ENCODE results near the gene GRIK3. TPM values are rescaled to one million over a fixed set of nuclear protein-coding genes. Genes with fewer than 3 reads are reported as not detected.

Gene GRIK3
- total RNA-seq, 2 experiments from 2014 or later = not detected

- POLR2A ChIA-PET = no interaction called here
- peaks cover 2% of the 10 kb centered on the region for H3K27me3 Mint-ChIP-seq
- H3K4me3 Mint-ChIP-seq = no peak overlapping the region
- intact Hi-C loops (cut with DNase I, micrococcal nuclease) = no loop called here
- H3K36me3 Mint-ChIP-seq (ENCODE audit: low read depth) = no peaks in the 10 kb centered on the region
- ATAC-seq (no peak), DNase-seq (no peak)
- H3K27ac Mint-ChIP-seq = no peak overlapping the region
- CTCF ChIA-PET = interaction anchor here (0.6 kb wide), 1 partner anchor 17 kb away, joined by 3 read pairs; no protein-coding TSS in a partner anchor
- no peaks in the 10 kb centered on the region for H3K9me3 Mint-ChIP-seq (ENCODE audit: low read depth)
- H3K4me1 Mint-ChIP-seq = no peaks in the 10 kb centered on the region
These were observed 239.9 kb downstream of the GRIK3 start for GRCh38 chr1:36794460-36794859.

DNA sequence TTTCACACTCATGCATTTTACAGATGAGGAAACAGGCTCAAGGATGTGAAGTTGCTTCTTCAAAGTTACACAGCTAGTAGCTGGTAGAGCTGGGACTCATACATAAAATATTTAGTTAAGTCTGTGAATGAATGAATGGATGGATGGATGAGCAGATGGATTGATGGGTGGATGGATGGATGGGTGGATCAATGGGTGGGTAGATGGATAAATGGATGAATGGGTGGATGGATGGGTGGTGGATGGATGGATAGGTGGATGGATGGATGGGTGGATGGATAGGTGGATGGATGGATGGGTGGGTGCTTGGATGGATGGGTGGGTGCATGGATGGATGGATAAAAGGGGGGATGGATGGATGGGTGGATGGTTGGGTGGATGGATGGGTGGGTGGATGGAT is 240.9 kb downstream of the GRIK3 start:
- Mint-ChIP-seq H3K4me1 (no peaks in the 10 kb centered on the region), H3K27ac (no peak overlapping the region), H3K27me3 (peaks cover 3% of the 10 kb centered on the region), H3K9me3 (ENCODE audit: low read depth) (no peaks in the 10 kb centered on the region), H3K36me3 (ENCODE audit: low read depth) (no peaks in the 10 kb centered on the region), H3K4me3 (no peak overlapping the region)
- no peak for DNase-seq
- intact Hi-C loops (cut with DNase I, micrococcal nuclease) = no loop called here
- no peak for ATAC-seq
- ChIA-PET CTCF (no interaction called here), POLR2A (no interaction called here)

DNA sequence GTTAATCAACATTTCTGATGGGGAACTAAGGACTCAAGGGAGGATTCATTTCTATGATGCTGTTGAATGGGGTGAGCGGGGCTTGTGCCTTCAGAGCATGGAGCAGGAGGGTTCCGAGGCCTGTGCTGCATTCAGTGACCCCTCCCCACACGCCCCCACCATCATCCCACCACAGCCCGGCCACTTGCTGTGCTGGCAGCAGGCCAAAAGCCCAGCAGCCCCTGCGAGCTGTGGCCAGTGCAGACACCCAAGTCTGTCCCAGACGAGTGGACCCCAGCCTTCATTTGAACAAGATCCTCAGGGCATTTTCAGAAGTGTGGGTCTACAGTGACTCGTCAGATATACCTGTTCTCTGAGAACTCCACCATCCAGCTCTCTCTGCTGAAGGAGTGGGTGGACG is 242.0 kb downstream of the GRIK3 start:
- intact Hi-C loops (cut with DNase I, micrococcal nuclease) = no loop called here
- Mint-ChIP-seq H3K9me3 (ENCODE audit: low read depth) (no peaks in the 10 kb centered on the region), H3K4me3 (no peak overlapping the region), H3K27me3 (peaks cover 6% of the 10 kb centered on the region), H3K27ac (no peak overlapping the region), H3K36me3 (ENCODE audit: low read depth) (no peaks in the 10 kb centered on the region), H3K4me1 (no peaks in the 10 kb centered on the region)
- ATAC-seq (no peak), DNase-seq (no peak)
- POLR2A ChIA-PET = no interaction called here
- CTCF ChIA-PET = no interaction called here

- intact Hi-C loops (cut with DNase I, micrococcal nuclease) = no loop called here
- POLR2A ChIA-PET = no interaction called here
- H3K4me3 Mint-ChIP-seq = no peak overlapping the region
- no peak for DNase-seq
- H3K27ac Mint-ChIP-seq = no peak overlapping the region
- ATAC-seq = no peak
- H3K36me3 Mint-ChIP-seq (ENCODE audit: low read depth) = no peaks in the 10 kb centered on the region
- no peaks in the 10 kb centered on the region for H3K4me1 Mint-ChIP-seq
- peaks cover 8% of the 10 kb centered on the region for H3K27me3 Mint-ChIP-seq
- H3K9me3 Mint-ChIP-seq (ENCODE audit: low read depth) = no peaks in the 10 kb centered on the region
- CTCF ChIA-PET = interaction anchor here (0.6 kb wide), 1 partner anchor 145 kb away, joined by 4 read pairs; no protein-coding TSS in a partner anchor
These were observed 244.1 kb downstream of the GRIK3 start for GRCh38 chr1:36790191-36790590.

DNA sequence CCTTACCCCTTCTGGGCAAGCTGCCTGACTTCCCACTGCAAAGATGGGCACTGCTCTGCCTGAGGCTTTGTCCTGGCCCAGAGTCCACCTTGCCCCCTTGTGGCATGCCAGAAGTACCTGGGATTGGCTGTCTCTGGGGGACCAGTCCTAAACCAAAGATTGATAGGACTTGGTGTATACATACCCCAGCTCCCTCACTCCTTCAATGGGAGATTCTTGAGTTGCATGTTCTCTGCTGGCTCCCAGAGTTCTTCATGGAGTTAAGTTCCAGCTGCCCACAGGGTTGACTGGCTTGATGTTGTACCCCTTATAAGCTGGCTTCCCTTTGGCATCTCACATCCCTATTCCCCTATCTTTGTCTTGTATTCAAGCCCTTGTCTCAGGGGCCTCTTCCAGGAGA is 244.8 kb downstream of the GRIK3 start:
- POLR2A ChIA-PET = no interaction called here

DNA sequence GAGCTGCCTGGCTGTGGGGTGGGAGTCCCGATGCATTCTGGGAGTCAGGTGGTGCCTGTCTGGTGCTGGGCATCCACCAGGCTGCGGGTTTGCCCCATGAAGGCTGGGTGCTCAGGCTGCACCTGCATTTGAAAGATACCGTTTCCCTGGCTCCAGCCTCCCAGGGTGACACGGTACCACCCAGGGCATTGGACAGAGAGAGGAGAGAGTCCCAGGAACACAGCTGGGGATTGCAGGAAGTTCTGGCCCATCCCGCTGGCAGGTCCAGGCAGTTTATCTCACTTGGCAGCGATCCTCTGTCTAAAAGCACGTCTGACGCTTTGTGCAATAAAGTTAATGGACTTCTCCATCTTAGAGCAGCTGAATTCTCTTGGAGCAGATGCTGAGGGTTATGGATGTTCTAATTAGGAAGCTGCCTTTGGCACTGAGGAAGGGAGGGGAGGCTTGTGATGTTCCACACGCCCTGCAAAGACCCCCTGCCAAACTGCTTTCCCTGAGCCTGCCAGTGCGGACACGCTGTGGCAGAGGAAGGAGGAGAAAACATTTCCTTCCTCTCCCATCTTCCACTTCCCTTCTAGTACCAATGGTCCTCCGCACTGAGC is 246.9 kb downstream of the GRIK3 start:
- Mint-ChIP-seq H3K9me3 (ENCODE audit: low read depth) (no peaks in the 10 kb centered on the region), H3K36me3 (ENCODE audit: low read depth) (no peaks in the 10 kb centered on the region), H3K27me3 (peaks cover 9% of the 10 kb centered on the region), H3K27ac (no peak overlapping the region), H3K4me3 (no peak overlapping the region), H3K4me1 (no peaks in the 10 kb centered on the region)
- ATAC-seq = no peak
- ChIA-PET CTCF (no interaction called here), POLR2A (no interaction called here)
- no peak for DNase-seq
- intact Hi-C loops (cut with DNase I, micrococcal nuclease) = no loop called here

More for the DNA sequence above, 244.8 kb downstream of the GRIK3 start:
- CTCF ChIA-PET = interaction anchor here (0.7 kb wide), 1 partner anchor 540 kb away, joined by 5 read pairs; no protein-coding TSS in a partner anchor
- ATAC-seq = no peak
- Mint-ChIP-seq H3K9me3 (ENCODE audit: low read depth) (no peaks in the 10 kb centered on the region), H3K36me3 (ENCODE audit: low read depth) (no peaks in the 10 kb centered on the region), H3K4me3 (no peak overlapping the region), H3K4me1 (no peaks in the 10 kb centered on the region), H3K27ac (no peak overlapping the region), H3K27me3 (peaks cover 9% of the 10 kb centered on the region)
- DNase-seq = no peak
- intact Hi-C loops (cut with DNase I, micrococcal nuclease) = no loop called here

DNA sequence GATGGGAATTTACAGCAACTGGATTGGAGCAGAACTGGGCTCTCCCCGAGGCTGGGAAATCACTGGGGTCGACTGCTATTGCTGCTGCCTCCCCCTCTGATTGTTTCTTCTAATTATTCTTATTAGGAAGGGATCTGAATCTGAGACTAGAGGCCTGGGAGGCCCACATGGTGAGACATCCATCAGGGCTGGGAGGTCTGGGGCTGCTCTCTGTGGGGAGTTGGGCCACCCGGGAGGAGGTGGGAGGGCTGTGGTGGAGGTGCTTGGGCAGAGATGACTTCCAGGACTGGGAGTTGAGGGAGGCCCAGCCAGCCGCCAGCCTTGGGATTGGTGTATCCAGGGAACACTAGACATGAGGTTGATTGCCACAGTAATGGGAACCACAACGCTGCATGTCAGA is 247.9 kb downstream of the GRIK3 start:
- Mint-ChIP-seq H3K4me1 (no peaks in the 10 kb centered on the region), H3K9me3 (ENCODE audit: low read depth) (no peaks in the 10 kb centered on the region), H3K27me3 (peaks cover 11% of the 10 kb centered on the region), H3K36me3 (ENCODE audit: low read depth) (no peaks in the 10 kb centered on the region), H3K4me3 (no peak overlapping the region), H3K27ac (no peak overlapping the region)
- ChIA-PET POLR2A (no interaction called here), CTCF (no interaction called here)
- ATAC-seq (no peak), DNase-seq (no peak)
- intact Hi-C loops (cut with DNase I, micrococcal nuclease) = no loop called here

- no peak for ATAC-seq
- CTCF ChIA-PET = no interaction called here
- no peak overlapping the region for H3K27ac Mint-ChIP-seq
These were observed 250.0 kb downstream of the GRIK3 start for GRCh38 chr1:36784147-36784859.

DNA sequence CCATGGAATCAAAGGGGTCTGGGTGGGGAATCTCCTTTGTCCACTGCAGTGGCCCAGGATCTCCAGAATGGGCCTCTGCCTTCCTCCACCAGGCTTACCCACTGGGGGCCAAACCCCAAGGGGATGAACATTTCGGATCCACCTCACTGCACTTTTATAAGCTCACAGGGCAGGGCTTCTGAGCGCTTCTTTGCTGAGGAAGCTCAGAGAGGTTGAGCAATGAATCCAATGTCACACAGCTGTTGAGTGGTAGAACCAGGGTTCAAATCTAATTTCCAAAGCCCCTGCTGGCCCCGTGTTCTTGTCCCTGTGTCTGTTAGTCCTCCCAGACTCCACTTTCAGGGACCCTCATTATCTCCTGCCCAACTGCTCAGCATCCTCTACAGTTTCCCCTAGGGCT is 250.8 kb downstream of the GRIK3 start:
- ATAC-seq (no peak), DNase-seq (no peak)
- ChIA-PET CTCF (no interaction called here), POLR2A (no interaction called here)
- no peak overlapping the region for H3K27ac Mint-ChIP-seq
- H3K4me1 Mint-ChIP-seq = no peaks in the 10 kb centered on the region
- no peak overlapping the region for H3K4me3 Mint-ChIP-seq
- no peaks in the 10 kb centered on the region for H3K36me3 Mint-ChIP-seq (ENCODE audit: low read depth)
- H3K9me3 Mint-ChIP-seq (ENCODE audit: low read depth) = no peaks in the 10 kb centered on the region
- intact Hi-C loops (cut with DNase I, micrococcal nuclease) = no loop called here
- H3K27me3 Mint-ChIP-seq = peaks cover 8% of the 10 kb centered on the region

More at GRCh38 chr1:36784147-36784859, 250.0 kb downstream of the GRIK3 start:
- H3K36me3 Mint-ChIP-seq (ENCODE audit: low read depth) = no peaks in the 10 kb centered on the region
- no peak for DNase-seq
- POLR2A ChIA-PET = no interaction called here
- H3K4me1 Mint-ChIP-seq = no peaks in the 10 kb centered on the region
- intact Hi-C loops (cut with DNase I, micrococcal nuclease) = no loop called here
- peaks cover 10% of the 10 kb centered on the region for H3K27me3 Mint-ChIP-seq
- no peaks in the 10 kb centered on the region for H3K9me3 Mint-ChIP-seq (ENCODE audit: low read depth)
- no peak overlapping the region for H3K4me3 Mint-ChIP-seq

GRCh38 chr1:36782785-36783184 is 251.5 kb downstream of the GRIK3 start:
- ATAC-seq (no peak), DNase-seq (no peak)
- H3K4me3 Mint-ChIP-seq = no peak overlapping the region
- POLR2A ChIA-PET = no interaction called here
- H3K27ac Mint-ChIP-seq = no peak overlapping the region
- intact Hi-C loops (cut with DNase I, micrococcal nuclease) = no loop called here
- no peaks in the 10 kb centered on the region for H3K36me3 Mint-ChIP-seq (ENCODE audit: low read depth)
- no peaks in the 10 kb centered on the region for H3K9me3 Mint-ChIP-seq (ENCODE audit: low read depth)
- no peaks in the 10 kb centered on the region for H3K4me1 Mint-ChIP-seq
- CTCF ChIA-PET = interaction anchor here (0.7 kb wide), 1 partner anchor 79 kb away, joined by 3 read pairs; no protein-coding TSS in a partner anchor
- H3K27me3 Mint-ChIP-seq = peaks cover 6% of the 10 kb centered on the region

GRCh38 chr1:36782085-36782484 is 252.2 kb downstream of the GRIK3 start:
- H3K9me3 Mint-ChIP-seq (ENCODE audit: low read depth) = no peaks in the 10 kb centered on the region
- H3K27ac Mint-ChIP-seq = no peak overlapping the region
- ATAC-seq (no peak), DNase-seq (no peak)
- CTCF ChIA-PET = interaction anchor here (0.7 kb wide), 1 partner anchor 79 kb away, joined by 3 read pairs; no protein-coding TSS in a partner anchor
- intact Hi-C loops (cut with DNase I, micrococcal nuclease) = no loop called here
- H3K36me3 Mint-ChIP-seq (ENCODE audit: low read depth) = no peaks in the 10 kb centered on the region
- H3K4me3 Mint-ChIP-seq = no peak overlapping the region
- no peaks in the 10 kb centered on the region for H3K4me1 Mint-ChIP-seq
- POLR2A ChIA-PET = no interaction called here
- H3K27me3 Mint-ChIP-seq = peaks cover 5% of the 10 kb centered on the region

DNA sequence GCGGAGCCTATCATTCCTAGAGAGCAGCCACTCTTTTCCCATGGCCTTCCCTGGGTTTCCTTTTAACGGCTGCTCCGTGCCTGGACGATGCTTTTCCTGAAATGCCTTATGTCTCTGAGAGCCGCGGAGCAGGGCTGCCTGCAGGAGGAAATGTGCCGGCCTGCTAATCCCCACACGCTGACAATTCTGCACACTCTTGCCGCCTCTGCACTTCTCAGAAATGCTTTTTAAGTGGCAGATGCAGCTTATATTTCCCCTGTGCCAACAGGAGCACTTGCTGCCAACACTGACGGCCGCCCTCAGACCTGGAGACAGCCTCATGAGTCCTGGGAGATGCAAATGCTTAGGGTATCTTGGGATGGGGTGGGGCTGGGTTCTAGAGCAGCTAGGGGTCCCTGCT is 253.2 kb downstream of the GRIK3 start:
- no peaks in the 10 kb centered on the region for H3K4me1 Mint-ChIP-seq
- H3K36me3 Mint-ChIP-seq (ENCODE audit: low read depth) = no peaks in the 10 kb centered on the region
- ChIA-PET POLR2A (no interaction called here), CTCF (interaction anchor here (0.7 kb wide), 1 partner anchor 111 kb away, joined by 4 read pairs; no protein-coding TSS in a partner anchor)
- peaks cover 10% of the 10 kb centered on the region for H3K27me3 Mint-ChIP-seq
- H3K4me3 Mint-ChIP-seq = no peak overlapping the region
- DNase-seq (no peak), ATAC-seq (no peak)
- no peak overlapping the region for H3K27ac Mint-ChIP-seq
- H3K9me3 Mint-ChIP-seq (ENCODE audit: low read depth) = no peaks in the 10 kb centered on the region
- intact Hi-C loops (cut with DNase I, micrococcal nuclease) = no loop called here
